K562 (cell line): ENCODE data around the gene LRRC8E. TPM values are rescaled to one million over a fixed set of nuclear protein-coding genes. Genes with fewer than 3 reads are reported as not detected.

Source experiments
- ARNT ChIP-seq, 2 experiments: fragments of 450-650 bp; IDR thresholded peaks; 2 replicates each; pipeline ENCODE4 v1.6.1; 2016; ENCODE audit warnings: mild to moderate bottlenecking in 1 of 2
- BRD4 ChIP-seq: fragments of 200-600 bp; sonication (generic); IDR thresholded peaks from 2 replicates; pipeline ENCODE4 v1.6.1; 2017; ENCODE audit warnings: inconsistent platforms
- CBX2 ChIP-seq: fragments of 200-600 bp; sonication (generic); IDR thresholded peaks from one replicate; pipeline ENCODE4 v1.6.1; 2012; ENCODE audit warnings: mild to moderate bottlenecking, low read length, inconsistent platforms; ENCODE audit not compliant: insufficient read depth, poor library complexity, severe bottlenecking
- CSDE1 ChIP-seq, 2 experiments: fragments of 450-650 bp; IDR thresholded peaks; 2 replicates each; pipeline ENCODE4 v1.6.1; 2016; ENCODE audit warnings: mild to moderate bottlenecking in 1 of 2
- DPF2 ChIP-seq: fragments of 450-650 bp; IDR thresholded peaks from 2 replicates; pipeline ENCODE4 v1.6.1; 2016
- ELF1 ChIP-seq: fragments of 200-800 bp; sonication (Bioruptor generic); IDR thresholded peaks from 2 replicates; pipeline ENCODE4 v1.6.1; 2016; ENCODE audit warnings: missing genetic modification characterization, missing compliant biosample characterization
- HNRNPH1 ChIP-seq: fragments of 200-400 bp; formaldehyde crosslinking; optimal IDR thresholded peaks from 2 replicates; pipeline ENCODE3; 2017; ENCODE audit warnings: low read depth, mild to moderate bottlenecking, low read length, moderate library complexity
- MIER1 ChIP-seq: fragments of 450-650 bp; IDR thresholded peaks from 2 replicates; pipeline ENCODE4 v1.6.1; 2016; ENCODE audit warnings: antibody characterized with exemption, mild to moderate bottlenecking, low read depth
- MTA3 ChIP-seq: fragments of 450-650 bp; formaldehyde crosslinking; IDR thresholded peaks from 2 replicates; pipeline ENCODE4 v1.6.1; 2017; ENCODE audit warnings: mild to moderate bottlenecking, borderline replicate concordance
- MXI1 ChIP-seq: IDR thresholded peaks from 2 replicates; pipeline ENCODE4 v1.6.1; 2011; ENCODE audit warnings: low read depth, mild to moderate bottlenecking, improper control_type of control experiment, low read length
- NCOA4 ChIP-seq: fragments of 450-650 bp; IDR thresholded peaks from 2 replicates; pipeline ENCODE4 v1.6.1; 2018; ENCODE audit warnings: mild to moderate bottlenecking; ENCODE audit not compliant: partially characterized antibody
- NFATC3 ChIP-seq: fragments of 450-650 bp; IDR thresholded peaks from 2 replicates; pipeline ENCODE4 v1.6.1; 2017; ENCODE audit warnings: mild to moderate bottlenecking
- NR1H2 ChIP-seq: sonication (generic); formaldehyde crosslinking; IDR thresholded peaks from 2 replicates; pipeline ENCODE4 v1.4.0; 2020; ENCODE audit warnings: mild to moderate bottlenecking, missing genetic modification reagents
- PHF8 ChIP-seq: fragments of 200-600 bp; sonication (generic); IDR thresholded peaks from 2 replicates; pipeline ENCODE4 v1.6.1; 2012; ENCODE audit warnings: mixed run types, mild to moderate bottlenecking, inconsistent platforms, low read length, moderate library complexity, borderline replicate concordance
- RBM34 ChIP-seq: fragments of 200-400 bp; formaldehyde crosslinking; IDR thresholded peaks from 2 replicates; pipeline ENCODE4 v1.6.1; 2018; ENCODE audit warnings: low read length, borderline replicate concordance; ENCODE audit not compliant: insufficient read depth
- SMAD4 ChIP-seq: fragments of 250-450 bp; sonication (Bioruptor Pico); conservative IDR thresholded peaks from 2 replicates; pipeline ENCODE4 v1.8.0; 2021; ENCODE audit warnings: inconsistent platforms, mild to moderate bottlenecking, moderate library complexity
- STAG1 ChIP-seq: sonication (generic); formaldehyde crosslinking; IDR thresholded peaks from 2 replicates; pipeline ENCODE4 v1.5.0; 2020; ENCODE audit warnings: missing genetic modification reagents, borderline replicate concordance
- TCF7L2 ChIP-seq: fragments of 150-350 bp; IDR thresholded peaks from 2 replicates; pipeline ENCODE4 v1.6.1; 2016; ENCODE audit warnings: low read depth, mild to moderate bottlenecking, low read length, moderate library complexity
- TCFL5 ChIP-seq: fragments of 250-450 bp; sonication (Bioruptor Pico); conservative IDR thresholded peaks from 2 replicates; pipeline ENCODE4 v1.6.1; 2021; ENCODE audit warnings: mild to moderate bottlenecking, moderate library complexity, matching md5 sums
- YBX1 ChIP-seq: fragments of 450-650 bp; IDR thresholded peaks from 2 replicates; pipeline ENCODE4 v1.7.1; 2016; ENCODE audit warnings: mild to moderate bottlenecking
- ZBTB7A ChIP-seq: IDR thresholded peaks from 2 replicates; pipeline ENCODE4 v1.6.1; 2011; ENCODE audit warnings: low read depth, mild to moderate bottlenecking, low read length, moderate library complexity, borderline replicate concordance; ENCODE audit not compliant: control insufficient read depth
- ZKSCAN1 ChIP-seq: fragments of 150-350 bp; IDR thresholded peaks from 2 replicates; pipeline ENCODE4 v1.6.1; 2016; ENCODE audit warnings: low read depth, low read length
- ZNF316 ChIP-seq: fragments of 450-650 bp; IDR thresholded peaks from 2 replicates; pipeline ENCODE4 v1.6.1; 2016
- ZNF384 ChIP-seq: IDR thresholded peaks from 2 replicates; pipeline ENCODE4 v1.6.1; 2012; ENCODE audit warnings: low read depth, low read length, improper control_type of control experiment
- ZNF707 ChIP-seq: fragments of 250-450 bp; sonication (Bioruptor Pico); conservative IDR thresholded peaks from 2 replicates; pipeline ENCODE4 v1.8.0; 2022; ENCODE audit warnings: inconsistent platforms, mild to moderate bottlenecking, moderate library complexity
- polyA plus RNA-seq, 8 experiments: library from polyadenylated mRNA; depleted of rRNA in 4 of 8; stranded (reverse) in 5 of 8; unstranded in 3 of 8; fragments of >200 nt; fragmentation: Nextera tagmentation in 2 of 8; fragmentation: Illumina TruSeq in 1 of 8; extraction: Ambion mirVana in 2 of 8; extraction: Trizol in 1 of 8; gene quantifications; 2 replicates each; pipeline versions ENCODE4 v1.2.1 to v1.2.3, GENCODE V29; 2011 to 2014; ENCODE audit warnings: inconsistent platforms in 1 of 8, missing spikeins in 1 of 8
- total RNA-seq, 7 experiments: library from RNA; depleted of rRNA in 6 of 7; stranded (reverse); fragments of >200 nt in 6 of 7; fragmentation: Illumina TruSeq in 2 of 7; extraction: Trizol in 2 of 7; gene quantifications; 2 replicates each; pipeline versions ENCODE4 v1.2.1 to v1.2.3, GENCODE V29; 2011 to 2021; ENCODE audit warnings: low replicate concordance in 1 of 7
- TF ChIP-seq, protein P1 (sequence below): fragments of 250-450 bp; sonication (Bioruptor Pico); IDR thresholded peaks from 2 replicates; pipeline ENCODE4 v1.4.0; 2020; ENCODE audit warnings: mild to moderate bottlenecking, moderate library complexity
- TF ChIP-seq, protein P2 (sequence below): fragments of 250-450 bp; sonication (Bioruptor Pico); IDR thresholded peaks from 2 replicates; pipeline ENCODE4 v1.8.0; 2021; ENCODE audit warnings: moderate library complexity, mild to moderate bottlenecking, inconsistent platforms

The LRRC8E gene
- total and polyA plus RNA-seq, 9 of the 15 experiments (the other 6 are each of a cell fraction or from before 2014, with no cell fraction given): 0.08 to 5.7 (median 3.5) TPM; not detected in 1

DNA sequence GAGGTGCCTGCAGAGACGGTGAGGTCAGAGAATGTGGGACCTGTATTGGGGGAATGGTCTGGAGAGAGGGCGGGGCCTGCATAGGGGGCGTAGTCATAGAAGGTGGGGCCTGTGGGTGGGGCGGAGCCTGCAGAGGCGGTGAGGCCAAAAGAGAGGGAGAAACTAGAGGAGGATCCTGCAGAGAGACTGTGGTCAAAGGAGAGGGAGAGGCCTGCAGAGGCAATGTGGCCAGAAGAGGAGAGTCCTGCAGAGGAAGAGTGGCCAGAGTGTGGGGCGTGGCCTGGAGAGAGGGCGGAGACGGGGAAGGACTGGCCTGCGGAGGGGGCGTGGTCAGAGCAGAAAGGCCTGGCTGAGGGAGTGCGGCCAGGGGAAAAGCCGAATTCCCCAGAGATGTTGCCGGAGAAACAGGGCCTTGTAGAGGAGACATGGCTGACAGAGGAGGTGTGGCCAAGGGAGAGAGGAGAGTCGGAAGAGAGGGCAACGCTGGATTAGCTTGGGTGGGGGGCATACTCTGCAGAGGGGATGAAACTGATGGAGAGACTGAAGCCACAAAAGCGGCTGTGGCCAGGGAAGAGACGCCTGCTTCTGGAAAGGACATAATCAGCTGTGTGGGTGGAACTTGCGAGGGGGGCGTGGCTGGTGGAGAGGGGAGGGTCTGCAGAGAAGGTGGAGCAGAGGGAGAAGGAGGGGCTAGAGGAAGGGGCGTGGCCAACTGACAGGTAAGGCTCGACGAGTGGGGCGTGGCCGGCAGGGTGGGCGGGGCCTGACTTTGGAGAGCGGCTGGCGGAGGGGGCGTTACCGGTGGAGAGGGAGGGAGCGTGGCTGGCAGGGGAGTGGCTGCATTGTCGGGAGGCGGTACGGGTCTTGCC is 16.6 kb upstream of the LRRC8E start (continued):
- no peak for TF ChIP-seq STAG1
- TF ChIP-seq, protein P1, sequence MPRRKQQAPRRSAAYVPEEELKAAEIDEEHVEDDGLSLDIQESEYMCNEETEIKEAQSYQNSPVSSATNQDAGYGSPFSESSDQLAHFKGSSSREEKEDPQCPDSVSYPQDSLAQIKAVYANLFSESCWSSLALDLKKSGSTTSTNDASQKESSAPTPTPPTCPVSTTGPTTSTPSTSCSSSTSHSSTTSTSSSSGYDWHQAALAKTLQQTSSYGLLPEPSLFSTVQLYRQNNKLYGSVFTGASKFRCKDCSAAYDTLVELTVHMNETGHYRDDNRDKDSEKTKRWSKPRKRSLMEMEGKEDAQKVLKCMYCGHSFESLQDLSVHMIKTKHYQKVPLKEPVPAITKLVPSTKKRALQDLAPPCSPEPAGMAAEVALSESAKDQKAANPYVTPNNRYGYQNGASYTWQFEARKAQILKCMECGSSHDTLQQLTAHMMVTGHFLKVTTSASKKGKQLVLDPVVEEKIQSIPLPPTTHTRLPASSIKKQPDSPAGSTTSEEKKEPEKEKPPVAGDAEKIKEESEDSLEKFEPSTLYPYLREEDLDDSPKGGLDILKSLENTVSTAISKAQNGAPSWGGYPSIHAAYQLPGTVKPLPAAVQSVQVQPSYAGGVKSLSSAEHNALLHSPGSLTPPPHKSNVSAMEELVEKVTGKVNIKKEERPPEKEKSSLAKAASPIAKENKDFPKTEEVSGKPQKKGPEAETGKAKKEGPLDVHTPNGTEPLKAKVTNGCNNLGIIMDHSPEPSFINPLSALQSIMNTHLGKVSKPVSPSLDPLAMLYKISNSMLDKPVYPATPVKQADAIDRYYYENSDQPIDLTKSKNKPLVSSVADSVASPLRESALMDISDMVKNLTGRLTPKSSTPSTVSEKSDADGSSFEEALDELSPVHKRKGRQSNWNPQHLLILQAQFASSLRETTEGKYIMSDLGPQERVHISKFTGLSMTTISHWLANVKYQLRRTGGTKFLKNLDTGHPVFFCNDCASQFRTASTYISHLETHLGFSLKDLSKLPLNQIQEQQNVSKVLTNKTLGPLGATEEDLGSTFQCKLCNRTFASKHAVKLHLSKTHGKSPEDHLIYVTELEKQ: no peak
- TF ChIP-seq, protein P2, sequence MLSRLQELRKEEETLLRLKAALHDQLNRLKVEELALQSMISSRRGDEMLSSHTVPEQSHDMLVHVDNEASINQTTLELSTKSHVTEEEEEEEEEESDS (CRISPR knock-in tag): no peak
- TF ChIP-seq CSDE1 (IDR thresholded peaks at IDR 0.05): no peak
- TF ChIP-seq YBX1: no peak
- no peak for TF ChIP-seq BRD4
- no peak for TF ChIP-seq TCF7L2
- no peak for TF ChIP-seq ZBTB7A
- TF ChIP-seq TCFL5 (CRISPR knock-in tag): no peak
- TF ChIP-seq MIER1: no peak; the same call in 1 of the 2 replicates
- TF ChIP-seq ZKSCAN1: no peak
- TF ChIP-seq MTA3: no peak
- no peak for TF ChIP-seq ELF1 (tag)
- no peak for TF ChIP-seq ZNF707
- no peak for TF ChIP-seq NR1H2
- TF ChIP-seq DPF2: peak; percentile 57
- TF ChIP-seq ZNF316: no peak
- TF ChIP-seq RBM34: no peak
- no peak for TF ChIP-seq HNRNPH1
- peak in 1 of 2 experiments; percentile 21; a peak in 1 of 4 replicates for TF ChIP-seq ARNT (IDR thresholded peaks at IDR 0.05)
- no peak for TF ChIP-seq MXI1
- TF ChIP-seq NFATC3: no peak
- TF ChIP-seq CBX2: no peak
- no peak for TF ChIP-seq ZNF384
- no peak for TF ChIP-seq SMAD4 (CRISPR knock-in tag)
- 0 out of 2 replicates have a peak, but pooled peaks have one; percentile 8 for TF ChIP-seq PHF8
- no peak for TF ChIP-seq NCOA4
